Myometrial cell (primary cell): ENCODE results near the gene BCAM. TPM values are rescaled to one million over a fixed set of nuclear protein-coding genes. Genes with fewer than 3 reads are reported as not detected.

Experiments
- total RNA-seq: library from RNA; depleted of rRNA; stranded (reverse); fragments of >200 nt; gene quantifications from 2 replicates; pipeline ENCODE4 v1.2.3, GENCODE V29; 2015

The BCAM gene
- total RNA-seq = 19.0 and 25.9 TPM in 2 replicates

DNA sequence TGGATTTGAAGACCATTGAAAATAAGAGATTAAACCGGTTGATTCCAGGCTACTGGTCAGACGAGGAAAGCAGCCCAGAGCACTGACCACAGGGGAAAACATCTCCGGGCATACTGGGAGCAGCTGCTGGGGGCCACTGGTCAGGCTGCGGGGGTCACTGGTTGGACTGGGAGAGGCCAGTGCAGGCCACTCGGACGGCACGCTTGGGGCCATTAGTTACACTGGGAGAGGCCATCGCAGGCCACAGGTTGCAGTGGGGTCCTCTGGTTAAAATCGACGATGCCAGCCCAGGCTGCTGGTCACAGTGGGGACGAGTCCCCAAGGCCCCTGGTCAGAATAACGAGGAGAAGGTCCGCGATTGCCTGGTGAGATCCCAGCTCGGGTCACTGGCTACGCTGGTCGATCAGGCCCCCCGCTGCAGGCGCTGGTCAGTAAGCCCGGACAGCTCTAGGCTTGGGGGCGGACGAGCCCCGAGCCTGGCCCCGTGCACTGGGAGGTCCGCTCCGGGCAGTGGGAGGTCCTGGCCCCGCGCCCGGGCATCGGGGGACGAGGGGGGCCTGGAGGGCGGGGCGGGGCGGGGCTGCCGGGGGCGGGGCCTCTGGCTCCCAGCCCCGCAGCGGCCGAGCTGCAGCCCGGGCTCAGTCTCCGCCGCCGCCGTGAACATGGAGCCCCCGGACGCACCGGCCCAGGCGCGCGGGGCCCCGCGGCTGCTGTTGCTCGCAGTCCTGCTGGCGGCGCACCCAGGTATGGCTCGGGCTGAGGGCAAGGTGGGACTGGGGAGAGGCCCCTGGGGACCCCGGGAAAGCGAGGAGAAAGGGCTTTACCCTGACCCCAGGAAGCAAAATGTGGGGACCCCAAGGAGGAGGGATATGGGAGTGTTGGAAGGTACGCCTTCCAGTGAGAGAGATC is at the start of gene BCAM:
TSS of gene BCAM (plus strand) at position 641 of the 909 bp plus-strand sequence. CDS start at position 663, 22 bp downstream.

GRCh38 chr19:44777715-44778347 is 31.1 kb upstream of the BCAM start, which contains the start of gene CBLC:
CBLC (plus strand) TSS chr19:44777890; CDS start chr19:44777932, 42 bp downstream.

DNA sequence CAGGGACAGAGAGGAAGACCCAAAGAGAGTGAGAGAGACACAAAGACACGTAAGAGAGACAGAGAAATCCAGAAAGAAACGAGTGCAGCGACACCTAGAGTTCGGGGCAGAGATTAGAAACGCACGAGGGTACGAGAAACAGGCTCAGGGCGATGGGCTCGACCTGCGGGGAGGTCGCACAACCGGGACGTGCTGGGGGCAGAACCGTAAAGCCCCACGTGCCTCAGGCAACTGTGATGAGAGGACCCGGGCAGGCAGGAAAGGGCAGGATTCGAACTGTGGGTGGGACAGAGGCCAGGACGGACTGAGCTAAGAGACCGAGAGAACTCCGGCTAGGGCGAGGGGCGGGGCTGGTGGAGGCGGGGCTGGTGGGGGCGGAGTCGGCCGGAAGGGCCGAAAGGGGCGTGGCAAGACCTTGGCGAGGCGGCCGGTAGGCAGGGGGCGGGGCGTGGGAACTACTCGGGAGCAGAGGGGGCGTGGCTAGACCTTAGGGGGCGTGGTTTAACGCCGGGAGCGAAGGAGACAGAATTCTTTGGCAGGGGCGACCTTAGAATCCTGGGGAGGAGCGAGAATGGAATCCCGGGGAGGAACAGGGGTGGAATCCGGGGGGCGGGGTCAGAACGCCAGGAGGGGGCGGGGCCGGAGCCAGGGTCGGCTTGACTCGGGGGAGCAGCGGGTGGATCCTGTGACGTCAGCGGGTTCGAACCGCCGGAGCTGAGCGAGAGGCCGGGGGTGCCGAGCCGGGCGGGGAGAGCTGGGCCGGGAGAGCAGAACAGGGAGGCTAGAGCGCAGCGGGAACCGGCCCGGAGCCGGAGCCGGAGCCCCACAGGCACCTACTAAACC is 36.9 kb downstream of the BCAM start, which contains the start of gene NECTIN2:
TSS of gene NECTIN2 (plus strand) at position 686 of the 843 bp plus-strand sequence. CDS start 229 bp downstream, outside the sequence.

Other genes with a start within 250 kb of the BCAM start
- gene IGSF23, start 195.5 kb upstream of the BCAM start, total RNA-seq = 3.7 TPM in 1 of 2 replicates, not detected in the other
- 122 and 130 TPM in 2 replicates for gene PVR, start 165.2 kb upstream of the BCAM start, total RNA-seq
- gene CEACAM19, start 137.6 kb upstream of the BCAM start, total RNA-seq = under 0.01 and 0.53 TPM in 2 replicates
- not detected in 2 replicates for gene CEACAM16, start 110.0 kb upstream of the BCAM start, total RNA-seq
- gene BCL3, start 60.4 kb upstream of the BCAM start, total RNA-seq = 36.3 and 44.4 TPM in 2 replicates
- gene CBLC, start 31.2 kb upstream of the BCAM start, total RNA-seq = 0.58 TPM in 1 of 2 replicates, not detected in the other
- gene NECTIN2, start 37.2 kb downstream of the BCAM start, total RNA-seq = 246 and 247 TPM in 2 replicates
- 70.3 and 96.9 TPM in 2 replicates for gene TOMM40, start 82.2 kb downstream of the BCAM start, total RNA-seq
- 11.8 and 21.4 TPM in 2 replicates for gene APOE, start 96.7 kb downstream of the BCAM start, total RNA-seq
- 6.6 and 16.7 TPM in 2 replicates for gene APOC1, start 105.5 kb downstream of the BCAM start, total RNA-seq
- not detected in 2 replicates for gene APOC4, start 133.1 kb downstream of the BCAM start, total RNA-seq
- gene APOC2, start 136.9 kb downstream of the BCAM start, total RNA-seq = not detected in 2 replicates
- gene CLPTM1, start 146.3 kb downstream of the BCAM start, total RNA-seq = 42.7 and 82.2 TPM in 2 replicates
- 14.9 and 21.9 TPM in 2 replicates for gene RELB, start 192.4 kb downstream of the BCAM start, total RNA-seq
- gene CLASRP, start 229.9 kb downstream of the BCAM start, total RNA-seq = 37.4 and 38.6 TPM in 2 replicates